HFFc6 (cell line): ENCODE data around the gene VWCE. TPM values are rescaled to one million over a fixed set of nuclear protein-coding genes. Genes with fewer than 3 reads are reported as not detected.
A peak's percentile ranks its signal among the peaks of the same experiment; 100 is the strongest.

ENCODE experiments used
- DNase-seq: peaks from one replicate; pipeline ENCODE4 v3.0.0-alpha.2; 2018
- H3K27ac Mint-ChIP-seq: 2 replicates; pipeline ENCODE4 v1.8.0; 2020; ENCODE audit warnings: mild to moderate bottlenecking, mixed read lengths
- H3K27me3 Mint-ChIP-seq: 2 replicates; pipeline ENCODE4 v1.8.0; 2021; ENCODE audit warnings: mild to moderate bottlenecking, moderate library complexity, mixed read lengths; ENCODE audit not compliant: insufficient read depth
- H3K36me3 Mint-ChIP-seq: 2 replicates; pipeline ENCODE4 v1.8.0; 2021; ENCODE audit warnings: low read depth, mixed read lengths
- H3K4me1 Mint-ChIP-seq: 2 replicates; pipeline ENCODE4 v1.8.0; 2020; ENCODE audit warnings: low read depth, mixed read lengths
- H3K4me3 Mint-ChIP-seq: 2 replicates; pipeline ENCODE4 v1.8.0; 2020; ENCODE audit warnings: mild to moderate bottlenecking, moderate library complexity, mixed read lengths
- H3K9me3 Mint-ChIP-seq: 2 replicates; pipeline ENCODE4 v1.8.0; 2020; ENCODE audit warnings: mild to moderate bottlenecking, mixed read lengths
- total RNA-seq, 6 experiments: library from RNA; stranded (reverse); fragmentation: NEBNext Ultra II Directional; extraction: Animal tissue kit (Norgen Biotek cat#: 25700); gene quantifications; 2 replicates in 1 of 6; 3 replicates in 5 of 6; pipeline ENCODE4 v1.2.3, GENCODE V29; 2021
- TF ChIP-seq, protein P1 (sequence below): fragments of 200-600 bp; sonication (generic); IDR thresholded peaks from 2 replicates; pipeline ENCODE4 v1.5.0; 2021; ENCODE audit warnings: antibody characterized with exemption, mild to moderate bottlenecking

VWCE gene
- total RNA-seq, 6 experiments from 2014 or later: 0.47 to 1.5 (median 0.74) TPM

DNA sequence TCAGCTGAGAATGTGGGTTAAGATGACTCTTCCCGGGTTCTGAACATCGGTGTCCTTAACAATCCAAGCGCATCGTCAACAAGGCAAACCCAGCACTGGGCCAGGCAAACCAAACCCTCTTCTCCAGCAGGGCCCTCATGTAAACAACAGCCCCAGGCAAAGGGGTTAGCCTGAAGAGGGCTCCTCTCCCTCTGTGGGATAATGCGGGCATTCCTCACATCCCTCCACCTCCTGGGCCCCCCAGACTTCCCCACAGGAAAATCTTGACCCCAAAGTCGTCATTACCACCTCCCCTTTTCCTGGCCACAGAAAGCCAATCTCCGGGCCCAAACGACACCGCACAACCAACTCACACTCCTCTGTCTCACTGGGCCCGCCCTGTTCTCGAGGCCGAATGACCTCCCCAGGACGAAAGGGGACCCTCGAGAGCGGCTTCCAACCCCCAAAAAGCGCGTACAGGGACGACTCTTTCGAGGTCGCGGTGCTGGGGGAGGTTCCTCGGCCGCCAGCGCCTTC lies 37.2 kb upstream of the VWCE start:
- TF ChIP-seq, protein P1, sequence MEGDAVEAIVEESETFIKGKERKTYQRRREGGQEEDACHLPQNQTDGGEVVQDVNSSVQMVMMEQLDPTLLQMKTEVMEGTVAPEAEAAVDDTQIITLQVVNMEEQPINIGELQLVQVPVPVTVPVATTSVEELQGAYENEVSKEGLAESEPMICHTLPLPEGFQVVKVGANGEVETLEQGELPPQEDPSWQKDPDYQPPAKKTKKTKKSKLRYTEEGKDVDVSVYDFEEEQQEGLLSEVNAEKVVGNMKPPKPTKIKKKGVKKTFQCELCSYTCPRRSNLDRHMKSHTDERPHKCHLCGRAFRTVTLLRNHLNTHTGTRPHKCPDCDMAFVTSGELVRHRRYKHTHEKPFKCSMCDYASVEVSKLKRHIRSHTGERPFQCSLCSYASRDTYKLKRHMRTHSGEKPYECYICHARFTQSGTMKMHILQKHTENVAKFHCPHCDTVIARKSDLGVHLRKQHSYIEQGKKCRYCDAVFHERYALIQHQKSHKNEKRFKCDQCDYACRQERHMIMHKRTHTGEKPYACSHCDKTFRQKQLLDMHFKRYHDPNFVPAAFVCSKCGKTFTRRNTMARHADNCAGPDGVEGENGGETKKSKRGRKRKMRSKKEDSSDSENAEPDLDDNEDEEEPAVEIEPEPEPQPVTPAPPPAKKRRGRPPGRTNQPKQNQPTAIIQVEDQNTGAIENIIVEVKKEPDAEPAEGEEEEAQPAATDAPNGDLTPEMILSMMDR: no peak
- Mint-ChIP-seq H3K4me1 (peaks cover 69% of the 10 kb centered on the region), H3K27me3 (peaks cover 1% of the 10 kb centered on the region; the same call in 1 of the 2 replicates), H3K36me3 (peaks cover 35% of the 10 kb centered on the region), H3K9me3 (no peaks in the 10 kb centered on the region), H3K4me3 (peak overlapping the region; percentile 93), H3K27ac (peak overlapping the region; percentile 85)
- peak; percentile 9 for DNase-seq

DNA sequence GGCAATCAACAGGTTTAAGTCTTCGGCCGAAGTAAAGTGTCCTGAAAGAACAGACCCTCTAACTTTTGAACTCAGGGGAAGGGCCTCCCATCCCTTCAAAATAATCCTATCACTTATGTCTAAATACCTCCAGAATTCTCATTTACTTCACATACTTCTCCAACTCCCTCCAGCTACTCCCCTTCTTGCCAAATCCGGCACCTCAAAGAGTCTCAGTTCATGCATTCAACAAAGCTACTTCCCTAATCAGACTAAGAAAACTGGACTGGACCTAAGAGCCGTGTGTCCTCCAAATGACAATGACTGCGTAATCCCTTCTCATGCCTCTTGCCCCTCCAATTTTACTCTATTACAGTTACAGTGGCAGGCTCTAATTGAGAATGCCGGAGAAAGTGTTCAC lies 36.5 kb upstream of the VWCE start:
- Mint-ChIP-seq H3K9me3 (no peaks in the 10 kb centered on the region), H3K27me3 (peaks cover 1% of the 10 kb centered on the region; the same call in 1 of the 2 replicates), H3K4me1 (peaks cover 70% of the 10 kb centered on the region), H3K27ac (peak overlapping the region; percentile 85), H3K36me3 (peaks cover 35% of the 10 kb centered on the region), H3K4me3 (peak overlapping the region; percentile 93)
- TF ChIP-seq, protein P1: no peak
- DNase-seq: no peak

DNA sequence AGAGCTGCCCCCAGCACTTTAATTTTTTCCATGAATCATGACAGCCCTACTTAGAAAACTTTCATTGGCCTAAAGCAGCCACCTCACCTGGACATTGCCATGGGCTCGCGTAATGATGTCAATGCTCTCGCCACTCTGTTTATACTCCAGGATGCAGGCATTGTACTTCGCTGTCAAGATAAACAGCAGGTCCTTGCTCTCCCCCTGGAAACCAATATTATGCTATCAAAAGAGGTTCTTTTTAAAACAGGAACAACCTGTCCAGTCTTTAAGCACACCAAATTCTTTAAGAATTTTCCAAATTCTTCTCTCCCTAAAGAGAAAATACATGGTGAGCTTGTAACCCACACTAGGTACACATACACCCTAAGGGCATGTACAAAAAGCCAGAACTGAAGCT lies 34.8 kb upstream of the VWCE start:
- Mint-ChIP-seq H3K4me1 (peaks cover 77% of the 10 kb centered on the region), H3K9me3 (no peaks in the 10 kb centered on the region), H3K27me3 (peaks cover 1% of the 10 kb centered on the region; the same call in 1 of the 2 replicates), H3K36me3 (peaks cover 45% of the 10 kb centered on the region), H3K4me3 (peak overlapping the region; percentile 30; the same call in 1 of the 2 replicates), H3K27ac (peak overlapping the region; percentile 2; the same call in 1 of the 2 replicates)
- DNase-seq: no peak
- TF ChIP-seq, protein P1: no peak

DNA sequence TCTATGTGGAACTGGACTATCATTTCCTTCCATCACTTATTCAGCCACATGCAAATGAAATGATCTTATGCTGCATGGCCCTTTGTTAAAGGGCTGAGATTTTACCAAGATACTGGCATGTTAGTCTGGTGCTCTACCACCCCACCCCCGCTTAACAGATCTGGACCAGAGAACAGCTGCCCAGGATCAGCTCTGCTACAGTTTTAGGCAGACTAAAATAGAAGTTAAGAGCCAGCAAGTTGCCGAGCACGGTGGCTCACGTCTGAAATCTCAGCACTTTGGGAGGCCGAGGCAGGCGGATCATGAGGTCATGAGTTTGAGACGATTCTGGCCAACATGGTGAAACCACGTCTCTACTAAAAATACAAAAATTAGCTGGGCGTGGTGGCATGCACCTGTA lies 33.2 kb upstream of the VWCE start:
- Mint-ChIP-seq H3K36me3 (peaks cover 55% of the 10 kb centered on the region), H3K4me3 (no peak overlapping the region; the same call in 1 of the 2 replicates), H3K27ac (peak overlapping the region; percentile 73), H3K27me3 (peaks cover 1% of the 10 kb centered on the region; the same call in 1 of the 2 replicates), H3K9me3 (no peaks in the 10 kb centered on the region), H3K4me1 (peaks cover 62% of the 10 kb centered on the region)
- DNase-seq: no peak
- TF ChIP-seq, protein P1: no peak

DNA sequence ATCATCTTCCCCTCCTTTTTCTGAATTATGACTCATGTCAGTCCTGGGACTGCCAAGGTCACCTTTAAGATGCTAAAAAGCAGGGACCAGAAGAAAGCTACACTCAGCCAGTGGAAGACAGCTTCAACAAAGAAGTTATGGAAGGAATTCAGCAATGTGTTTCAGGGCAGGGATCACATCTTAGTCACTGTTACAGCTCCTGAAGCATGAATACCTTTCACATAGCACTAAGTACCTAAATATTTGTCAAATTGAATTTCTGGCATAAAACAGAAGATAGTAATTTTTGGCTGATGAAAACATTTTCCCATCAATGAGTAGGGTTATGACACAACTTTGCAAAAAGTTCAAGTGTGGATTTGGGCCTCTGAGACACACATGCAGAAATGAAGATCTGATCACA lies 32.6 kb upstream of the VWCE start:
- Mint-ChIP-seq H3K9me3 (no peaks in the 10 kb centered on the region), H3K27me3 (peaks cover 1% of the 10 kb centered on the region; the same call in 1 of the 2 replicates), H3K36me3 (peaks cover 61% of the 10 kb centered on the region), H3K4me3 (no peak overlapping the region; the same call in 1 of the 2 replicates), H3K4me1 (peaks cover 60% of the 10 kb centered on the region), H3K27ac (peak overlapping the region; percentile 73)
- TF ChIP-seq, protein P1: no peak
- peak; percentile 53 for DNase-seq
